ENCODE results near the gene NR5A1. TPM values are rescaled to one million over a fixed set of nuclear protein-coding genes. Genes with fewer than 3 reads are reported as not detected.

Gene NR5A1
- total RNA-seq, 4 donors from 2014 or later, result not detected

DNA sequence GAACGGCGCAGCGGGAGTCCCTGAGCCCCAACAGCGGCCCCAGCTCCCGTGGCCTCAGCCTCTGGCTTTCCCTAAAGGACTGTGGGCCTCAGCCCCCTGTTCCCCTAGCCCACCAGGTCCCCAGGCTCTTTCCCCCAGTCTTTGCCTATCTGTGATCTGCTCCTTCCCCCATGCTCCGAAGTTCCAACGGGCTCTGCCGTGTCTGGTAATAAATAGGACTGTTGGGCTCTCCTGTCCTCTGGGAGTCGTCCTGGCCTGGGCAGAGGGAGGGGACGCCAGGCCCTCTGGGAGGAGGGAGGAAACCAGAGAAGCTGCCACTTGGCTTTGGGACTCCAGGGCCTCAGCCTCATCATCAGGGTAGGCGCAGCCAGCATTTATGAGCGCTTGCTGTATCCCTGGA lies 28.8 kb downstream of the NR5A1 start:
- H3K9me3 ChIP-seq, result no peaks in the 10 kb centered on the region
- H3K36me3 ChIP-seq, result no peaks in the 10 kb centered on the region
- 38 to 43% methylated on average over 10 to 12 of the region's 12 CpGs for WGBS, 2 donors
- H3K4me1 ChIP-seq, result peaks cover 0 to 12% (median 0%) of the 10 kb centered on the region in 4 donors
- no peak for DNase-seq (ENCODE audit: low spot score in 2 of 2)
- H3K27me3 ChIP-seq, result peaks cover 0 to 83% of the 10 kb centered on the region in 2 donors
- H3K4me3 ChIP-seq, result no peak overlapping the region
- no peak overlapping the region for H3K27ac ChIP-seq
- TF ChIP-seq POLR2A (IDR thresholded peaks at IDR 0.05) (no peak), EP300 (IDR thresholded peaks at IDR 0.05) (no peak), CTCF (IDR thresholded peaks at IDR 0.05) (no peak)

- WGBS, 2 donors, result 0 to 4% methylated on average over 1 to 12 of the region's 53 CpGs
- no peaks in the 10 kb centered on the region for H3K36me3 ChIP-seq
- no peak overlapping the region for H3K27ac ChIP-seq
- H3K4me3 ChIP-seq, result peak overlapping the region in 1 of 4 donors; percentile 14
- peaks cover 0 to 85% of the 10 kb centered on the region in 2 donors for H3K27me3 ChIP-seq
- TF ChIP-seq EP300 (IDR thresholded peaks at IDR 0.05) (no peak), CTCF (IDR thresholded peaks at IDR 0.05) (no peak), POLR2A (IDR thresholded peaks at IDR 0.05) (no peak)
- H3K9me3 ChIP-seq, result no peaks in the 10 kb centered on the region
- H3K4me1 ChIP-seq, result peaks cover 0 to 12% (median 0%) of the 10 kb centered on the region in 4 donors
- DNase-seq (ENCODE audit: low spot score in 2 of 2), result no peak
Observed at GRCh38 chr9:124477648-124478285, 29.4 kb downstream of the NR5A1 start.

DNA sequence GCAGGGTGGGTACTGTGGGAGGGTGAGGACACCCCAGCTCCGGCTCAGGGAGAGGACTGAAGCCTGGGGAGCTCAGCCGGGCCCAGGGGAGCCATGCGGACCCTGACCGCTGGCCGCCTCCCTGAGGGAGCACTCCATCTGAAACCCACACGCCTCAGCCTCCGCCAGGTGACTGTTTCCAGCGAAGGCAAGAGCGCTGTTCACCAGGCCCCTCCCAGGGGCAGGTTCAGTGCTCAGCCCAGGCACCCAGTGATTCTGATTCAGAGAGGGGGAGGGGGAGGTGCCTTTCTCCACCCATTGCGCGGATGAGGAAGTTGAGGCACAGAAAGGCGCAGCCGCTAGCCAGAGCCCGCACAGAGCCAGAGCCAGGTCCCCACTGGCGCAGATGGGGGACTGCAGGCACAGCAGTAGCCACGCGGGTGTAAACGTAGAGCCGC lies 30.0 kb downstream of the NR5A1 start:
- peak overlapping the region in 1 of 4 donors; percentile 14 for H3K4me3 ChIP-seq
- H3K27me3 ChIP-seq, result peaks cover 0 to 80% of the 10 kb centered on the region in 2 donors
- H3K36me3 ChIP-seq, result no peaks in the 10 kb centered on the region
- 29 to 57% methylated on average over 7 to 11 of the region's 19 CpGs for WGBS, 2 donors
- peaks cover 0 to 12% (median 0%) of the 10 kb centered on the region in 4 donors for H3K4me1 ChIP-seq
- no peaks in the 10 kb centered on the region for H3K9me3 ChIP-seq
- no peak for DNase-seq (ENCODE audit: low spot score in 2 of 2)
- TF ChIP-seq POLR2A (IDR thresholded peaks at IDR 0.05) (no peak), EP300 (IDR thresholded peaks at IDR 0.05) (no peak), CTCF (IDR thresholded peaks at IDR 0.05) (no peak)
- no peak overlapping the region for H3K27ac ChIP-seq

DNA sequence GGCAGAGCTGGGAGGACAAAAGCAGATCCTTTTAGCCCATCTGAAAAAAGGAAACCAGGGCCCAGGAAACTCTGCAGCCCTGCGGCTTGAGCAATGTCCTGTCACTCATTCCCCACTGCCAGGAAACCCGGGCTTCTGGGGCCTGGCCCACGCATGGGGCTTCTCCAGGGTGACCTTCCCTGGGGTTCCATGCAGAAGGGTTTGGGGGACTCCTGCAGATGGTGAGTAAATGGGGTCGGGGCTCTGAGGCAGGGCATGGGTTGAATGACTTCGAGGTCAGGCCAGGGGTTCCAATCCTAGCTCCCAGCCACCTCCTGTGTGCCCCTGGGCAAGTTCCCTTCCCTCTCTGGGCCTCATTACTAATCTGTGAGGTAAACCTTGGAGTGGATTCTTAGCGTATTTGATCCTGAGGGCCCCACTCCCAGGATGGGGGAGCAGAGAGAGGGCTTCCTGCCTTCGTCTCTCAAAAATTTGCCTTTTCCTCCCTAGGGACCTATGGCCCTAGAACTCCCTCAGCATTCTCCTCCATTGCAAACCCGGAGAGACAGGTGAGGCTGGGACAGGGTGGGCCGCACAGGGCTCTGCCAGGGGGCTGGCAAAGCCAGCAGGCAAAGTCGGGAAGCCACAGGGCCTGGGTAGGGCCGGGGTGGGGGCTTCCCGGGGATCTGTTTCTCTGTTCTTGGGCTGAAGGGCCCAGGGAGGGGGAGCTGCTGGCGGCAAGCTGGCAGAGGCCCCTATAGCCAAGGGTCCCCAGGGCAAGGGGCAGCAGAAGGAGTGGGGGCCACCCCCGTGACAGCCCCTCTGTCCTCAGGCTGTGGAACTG lies 31.1 kb downstream of the NR5A1 start:
- Histone ChIP-seq H3K4me1 (peaks cover 0 to 12% (median 0%) of the 10 kb centered on the region in 4 donors), H3K36me3 (no peaks in the 10 kb centered on the region), H3K27ac (no peak overlapping the region), H3K4me3 (no peak overlapping the region), H3K9me3 (no peaks in the 10 kb centered on the region), H3K27me3 (peaks cover 0 to 79% of the 10 kb centered on the region in 2 donors)
- no peak for DNase-seq (ENCODE audit: low spot score in 2 of 2)
- TF ChIP-seq POLR2A (IDR thresholded peaks at IDR 0.05) (no peak), CTCF (IDR thresholded peaks at IDR 0.05) (no peak), EP300 (IDR thresholded peaks at IDR 0.05) (no peak)
- WGBS, 2 donors, result 62 to 63% methylated on average over 13 to 14 of the region's 14 CpGs
